HG03469 (cell line): ENCODE data around the gene HDAC8.
"Not testable (repeated sequence)": the region's sequence is repeated elsewhere in the genome, so short reads cannot be mapped to it uniquely, and the experiment has no call there.

Experiments
- ATAC-seq: cut with Tn5 transposase; IDR thresholded peaks from one replicate; pipeline ENCODE4 v1.9.1; 2021; ENCODE audit warnings: mild to moderate bottlenecking, moderate library complexity, moderate number of reproducible peaks; ENCODE audit not compliant: unreplicated experiment

Gene HDAC8

GRCh38 chrX:72465889-72466288, 106.8 kb downstream of the HDAC8 start:
- ATAC-seq: no peak

DNA sequence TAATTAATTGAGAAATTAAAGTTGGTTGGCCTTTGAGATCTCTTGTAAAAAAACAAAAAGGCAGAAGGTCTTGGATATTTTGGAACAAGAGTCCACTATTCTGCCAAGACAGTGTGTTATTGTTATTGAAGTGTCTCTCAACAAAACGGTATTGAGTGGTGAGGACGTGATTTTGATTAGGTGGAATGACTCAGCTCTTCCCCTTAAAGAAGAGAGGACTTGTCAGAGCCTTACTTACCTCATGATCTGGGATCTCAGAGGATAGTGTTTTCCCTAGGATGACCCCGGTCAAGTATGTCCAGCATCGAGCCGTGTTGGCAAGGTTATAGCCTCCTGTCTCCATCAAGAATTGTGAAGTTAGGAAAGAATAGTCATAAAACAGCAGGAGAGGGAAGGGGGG, 110.9 kb downstream of the HDAC8 start:
- no peak for ATAC-seq

DNA sequence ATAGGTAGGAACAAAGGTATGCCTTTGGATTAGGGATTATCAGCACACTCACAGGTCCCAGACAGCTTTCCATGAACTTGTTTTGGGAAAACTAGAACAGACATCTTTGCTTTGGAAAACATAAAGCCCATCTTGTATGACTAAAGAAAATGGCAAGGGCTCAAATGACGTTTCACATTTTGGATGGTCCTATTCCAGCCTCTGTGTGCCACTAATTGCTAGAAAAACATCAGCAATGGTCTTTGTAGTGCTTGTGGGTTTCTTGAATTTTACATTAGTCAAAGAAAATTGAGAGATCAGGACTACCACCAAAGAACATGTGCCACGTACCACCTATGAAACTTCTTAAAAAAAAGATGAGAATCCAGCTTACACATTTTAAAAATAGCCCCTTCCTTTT, 111.4 kb downstream of the HDAC8 start:
- no peak for ATAC-seq

- no peak for ATAC-seq
Measured at GRCh38 chrX:72460715-72461114, 111.9 kb downstream of the HDAC8 start.

- not testable (repeated sequence) for ATAC-seq
Measured at GRCh38 chrX:72449034-72449433, 123.6 kb downstream of the HDAC8 start.

DNA sequence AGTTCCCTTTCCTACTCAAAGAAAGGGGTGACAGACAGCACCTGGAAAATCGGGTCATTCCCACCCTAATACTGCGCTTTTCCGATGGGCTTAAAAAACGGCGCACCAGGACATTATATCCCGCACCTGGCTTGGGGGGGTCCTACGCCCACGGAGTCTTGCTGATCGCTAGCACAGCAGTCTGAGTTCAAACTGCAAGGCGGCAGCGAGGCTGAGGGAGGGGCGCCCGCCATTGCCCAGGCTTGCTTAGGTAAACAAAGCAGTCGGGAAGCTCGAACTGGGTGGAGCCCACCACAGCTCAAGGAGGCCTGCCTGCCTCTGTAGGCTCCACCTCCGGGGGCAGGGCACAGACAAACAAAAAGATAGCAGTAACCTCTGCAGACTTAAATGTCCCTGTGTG, 131.9 kb downstream of the HDAC8 start:
- ATAC-seq: not testable (repeated sequence)

DNA sequence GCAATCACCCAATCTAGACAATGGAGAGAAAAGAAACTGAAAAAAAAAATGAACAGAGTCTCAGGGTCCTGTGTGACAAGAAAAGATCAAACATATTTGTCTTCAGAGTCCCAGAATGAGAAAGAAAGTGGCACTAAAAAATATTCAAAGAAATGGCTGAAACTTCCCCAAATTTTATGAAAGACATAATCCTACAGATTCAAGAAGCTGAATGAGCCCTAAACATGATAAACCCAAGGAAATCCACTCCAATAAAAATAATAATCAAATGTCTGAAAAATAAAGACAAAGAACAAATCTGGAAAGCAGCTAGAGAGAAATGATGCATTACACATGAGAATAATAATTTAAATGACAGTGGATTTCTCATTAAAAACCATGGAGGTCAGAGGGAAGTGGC, 136.6 kb downstream of the HDAC8 start:
- no peak for ATAC-seq

- ATAC-seq: no peak
Measured at GRCh38 chrX:72430405-72430968, 142.2 kb downstream of the HDAC8 start.

DNA sequence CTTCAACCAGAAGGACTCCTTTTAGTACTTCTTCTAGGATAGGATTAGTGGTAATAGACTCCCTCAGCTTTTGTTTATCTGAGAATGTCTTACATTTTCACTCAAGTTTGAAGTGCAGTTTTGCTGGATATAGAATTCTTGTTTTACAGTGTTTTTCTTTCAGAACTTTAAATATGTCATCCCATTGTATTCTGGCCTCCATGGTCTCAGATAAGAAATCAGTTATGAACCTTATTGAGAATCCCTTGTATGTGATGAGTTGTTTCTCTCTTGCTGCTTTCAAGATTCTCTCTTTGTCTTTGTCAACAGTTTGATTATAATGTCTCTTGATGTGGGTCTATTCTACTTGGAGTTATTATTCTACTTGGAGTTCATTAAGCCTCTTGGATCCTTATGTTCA, 150.8 kb downstream of the HDAC8 start:
- no peak for ATAC-seq

DNA sequence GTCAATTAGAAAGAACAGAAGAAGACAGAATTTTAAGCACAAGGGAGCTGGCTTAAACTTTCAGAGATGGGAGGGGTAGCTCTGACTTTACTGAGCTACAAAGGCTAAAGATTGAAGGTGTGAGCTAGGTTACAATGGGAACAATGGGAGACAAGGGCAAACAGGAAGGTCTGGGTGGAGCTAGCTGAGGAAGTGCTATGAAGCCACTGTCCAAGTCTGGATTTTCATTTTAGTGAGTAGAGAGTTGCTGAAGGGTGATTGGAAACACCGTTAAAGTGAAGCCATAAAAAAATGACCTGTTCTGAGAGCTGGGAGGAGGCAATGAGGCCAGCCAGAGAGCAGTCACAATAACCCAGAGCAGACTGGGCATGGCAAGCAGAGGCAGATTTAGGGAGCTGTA, 162.7 kb downstream of the HDAC8 start:
- no peak for ATAC-seq

GRCh38 chrX:72408885-72409284, 163.8 kb downstream of the HDAC8 start:
- peak; percentile 48 for ATAC-seq

GRCh38 chrX:72405136-72405535, 167.5 kb downstream of the HDAC8 start:
- not testable (repeated sequence) for ATAC-seq

- ATAC-seq: no peak
Measured at GRCh38 chrX:72402614-72403013, 170.0 kb downstream of the HDAC8 start.

GRCh38 chrX:72399816-72400215, 172.8 kb downstream of the HDAC8 start:
- no peak for ATAC-seq

- no peak for ATAC-seq
Measured at GRCh38 chrX:72396117-72396516, 176.5 kb downstream of the HDAC8 start.

GRCh38 chrX:72395237-72395636, 177.4 kb downstream of the HDAC8 start:
- ATAC-seq: no peak

- ATAC-seq: no peak
Measured at GRCh38 chrX:72394518-72395170, 178.0 kb downstream of the HDAC8 start.

GRCh38 chrX:72393836-72394517, 178.7 kb downstream of the HDAC8 start:
- no peak for ATAC-seq

GRCh38 chrX:72392816-72393800, 179.5 kb downstream of the HDAC8 start:
- ATAC-seq: no peak

DNA sequence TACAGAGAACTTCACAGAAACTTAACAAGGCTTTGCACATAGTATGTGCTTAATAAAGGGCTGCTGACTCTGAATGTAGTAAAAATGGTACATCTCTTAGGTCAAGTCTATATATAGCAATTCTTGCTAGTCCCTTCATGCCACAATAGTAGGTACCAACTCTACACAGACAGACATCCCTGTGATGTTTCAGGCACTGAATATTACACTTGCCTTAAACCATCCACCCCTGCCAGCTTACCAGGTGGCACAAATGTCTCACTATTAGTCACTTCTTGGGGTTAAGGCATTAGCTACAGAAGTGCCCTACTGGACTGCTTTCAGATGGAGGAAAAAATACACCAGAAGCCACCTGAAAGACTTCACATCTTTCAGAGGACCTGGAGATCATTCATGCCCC, 180.6 kb downstream of the HDAC8 start:
- ATAC-seq: no peak

DNA sequence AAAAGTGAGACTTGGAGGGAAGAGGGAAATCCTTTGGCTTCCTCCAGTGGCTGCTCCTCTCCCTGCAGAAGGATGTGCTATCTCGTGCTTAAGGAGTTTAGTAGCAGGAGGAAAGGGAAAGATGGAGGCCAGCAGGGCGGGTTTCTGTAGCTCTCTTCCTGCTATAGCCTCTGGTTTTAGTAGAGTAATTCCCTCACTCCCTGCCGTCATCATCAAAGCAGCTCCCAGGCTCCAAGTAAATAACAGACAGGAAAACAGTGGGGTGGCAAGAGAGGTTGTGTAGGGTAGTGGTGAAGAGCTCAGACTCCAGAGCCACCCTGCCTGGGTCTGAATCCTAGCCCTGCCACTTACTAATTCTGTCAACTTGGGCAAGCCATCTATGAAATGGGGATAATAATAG, 185.4 kb downstream of the HDAC8 start:
- no peak for ATAC-seq
